NT2/D1 (cell line): ENCODE results near the gene ARHGAP11B.
"Not testable (repeated sequence)": the region's sequence is repeated elsewhere in the genome, so short reads cannot be mapped to it uniquely, and the experiment has no call there.

Experiments
- DNase-seq: peaks from one replicate; pipeline ENCODE4 v3.0.0-alpha.2; 2011; ENCODE audit warnings: low read depth, low spot score
- H3K27me3 ChIP-seq: 2 replicates; pipeline ENCODE4 v1.6.0; 2011; ENCODE audit warnings: mild to moderate bottlenecking; ENCODE audit not compliant: insufficient read length, insufficient read depth
- H3K36me3 ChIP-seq: 2 replicates; pipeline ENCODE4 v1.6.1; 2011; ENCODE audit warnings: mild to moderate bottlenecking, low read length, mixed read lengths; ENCODE audit not compliant: insufficient read depth, insufficient read length
- H3K4me1 ChIP-seq: 2 replicates; pipeline ENCODE4 v1.5.1; 2011; ENCODE audit not compliant: insufficient read depth, insufficient read length
- H3K4me3 ChIP-seq: 2 replicates; pipeline ENCODE4 v1.5.1; 2011; ENCODE audit warnings: low read depth; ENCODE audit not compliant: insufficient read length
- H3K9ac ChIP-seq: 2 replicates; pipeline ENCODE4 v1.6.0; 2011; ENCODE audit warnings: low read depth; ENCODE audit not compliant: insufficient read length
- H3K9me3 ChIP-seq: 2 replicates; pipeline ENCODE4 v1.5.1; 2011; ENCODE audit warnings: mild to moderate bottlenecking, low read length; ENCODE audit not compliant: insufficient read depth
- SUZ12 ChIP-seq: IDR thresholded peaks from 2 replicates; pipeline ENCODE4 v1.6.1; 2011; ENCODE audit not compliant: insufficient read length, insufficient read depth; ENCODE audit errors: extremely low read depth
- YY1 ChIP-seq: IDR thresholded peaks from 2 replicates; pipeline ENCODE4 v1.6.1; 2011; ENCODE audit not compliant: insufficient read length, insufficient read depth
- ZNF274 ChIP-seq: IDR thresholded peaks from 2 replicates; pipeline ENCODE4 v1.6.1; 2011; ENCODE audit warnings: mild to moderate bottlenecking, low read depth, low read length

ARHGAP11B gene

DNA sequence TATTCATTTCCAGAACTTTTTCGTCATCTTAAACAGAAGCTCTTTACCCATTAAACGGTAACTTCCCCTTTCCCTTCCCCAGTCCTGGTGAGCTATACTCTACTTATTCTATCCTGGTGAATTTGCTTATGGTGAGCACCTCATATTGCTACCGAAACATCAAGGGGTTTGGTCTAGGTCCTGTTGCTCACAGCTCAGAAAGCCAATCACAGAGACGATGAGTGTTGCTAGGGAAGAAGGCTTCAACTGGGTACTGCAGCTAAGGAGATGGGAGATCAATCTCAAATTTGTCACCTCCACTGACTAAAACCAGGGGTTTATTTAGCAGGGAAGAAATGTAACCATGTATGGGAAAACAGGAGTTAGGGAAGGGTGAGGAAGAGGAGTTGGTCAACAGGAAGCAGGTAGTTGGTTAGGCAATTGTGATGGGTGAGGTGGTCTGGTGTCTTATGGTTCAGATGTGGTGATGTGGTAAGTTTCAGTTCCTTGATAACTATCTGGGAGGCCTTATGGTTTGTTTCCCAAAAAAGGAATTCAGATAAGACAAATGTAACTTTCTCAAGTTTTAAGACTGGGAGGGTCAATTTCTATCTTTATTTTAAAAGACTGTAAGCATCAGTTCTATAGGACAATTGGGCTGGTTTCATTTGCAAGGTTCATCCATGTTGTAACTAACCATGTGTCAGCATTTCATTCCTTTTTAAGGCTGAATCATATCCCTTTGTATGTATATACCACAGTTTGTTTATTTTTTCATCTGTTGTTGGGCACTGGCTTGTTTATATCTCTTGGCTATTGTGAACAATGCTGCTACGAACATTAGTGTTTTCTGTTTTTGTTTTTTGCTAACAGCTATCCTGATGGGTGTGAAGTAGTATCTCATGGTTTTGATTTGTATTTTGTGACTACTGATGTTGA is 24.3 kb downstream of the ARHGAP11B start:
- Histone ChIP-seq H3K9ac (no peak overlapping the region), H3K4me3 (no peak overlapping the region), H3K9me3 (no peaks in the 10 kb centered on the region), H3K36me3 (peaks cover 37% of the 10 kb centered on the region), H3K27me3 (no peaks in the 10 kb centered on the region), H3K4me1 (no peaks in the 10 kb centered on the region)
- TF ChIP-seq SUZ12 (no peak), YY1 (no peak), ZNF274 (no peak)
- DNase-seq = no peak

GRCh38 chr15:30661154-30661553 is 35.2 kb downstream of the ARHGAP11B start:
- peaks cover 12% of the 10 kb centered on the region for H3K36me3 ChIP-seq
- H3K9me3 ChIP-seq, H3K4me3 ChIP-seq, H3K27me3 ChIP-seq, H3K4me1 ChIP-seq, DNase-seq, H3K9ac ChIP-seq: not testable (repeated sequence)

DNA sequence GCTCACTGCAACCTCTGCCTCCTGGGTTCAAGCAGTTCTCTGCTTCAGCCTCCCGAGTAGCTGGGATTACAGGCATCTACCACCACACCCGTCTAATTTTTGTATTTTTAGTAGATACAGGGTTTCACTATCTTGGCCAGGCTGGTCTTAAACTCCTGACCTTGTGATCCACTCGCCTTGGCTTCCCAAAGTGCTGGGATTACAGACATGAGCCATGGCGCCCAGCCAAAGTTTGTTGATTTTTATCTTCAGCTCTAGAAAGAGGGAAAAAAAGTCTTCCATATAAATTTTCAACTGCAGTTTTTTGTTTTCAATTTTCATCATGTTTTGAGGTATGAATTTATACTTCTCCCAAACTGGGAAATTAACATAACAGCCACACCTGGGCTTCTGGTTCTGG is 43.7 kb downstream of the ARHGAP11B start:
- peaks cover 17% of the 10 kb centered on the region for H3K36me3 ChIP-seq
- H3K27me3 ChIP-seq, H3K4me1 ChIP-seq, H3K9me3 ChIP-seq, H3K9ac ChIP-seq, DNase-seq, H3K4me3 ChIP-seq: not testable (repeated sequence)

DNA sequence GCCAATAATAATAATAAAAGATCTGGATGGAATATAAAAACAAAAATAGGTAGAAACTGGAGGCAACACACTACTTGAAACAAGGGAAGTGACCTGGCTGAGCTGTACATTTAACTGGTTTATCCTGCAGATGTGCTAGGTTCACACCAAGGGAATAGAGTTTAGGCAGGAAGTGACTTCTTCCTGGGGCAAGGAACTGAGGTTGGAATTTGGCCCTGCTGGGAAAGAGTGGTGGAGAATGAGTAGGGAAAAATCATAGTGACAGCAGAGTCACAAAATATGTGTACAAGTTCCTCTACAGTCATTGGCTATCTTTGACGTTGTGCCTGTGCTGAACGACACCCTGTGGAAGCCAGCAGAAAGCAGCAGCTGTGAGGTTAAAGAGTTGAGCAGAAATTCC is 44.1 kb downstream of the ARHGAP11B start:
- Histone ChIP-seq H3K36me3 (peaks cover 17% of the 10 kb centered on the region), H3K27me3 (no peaks in the 10 kb centered on the region), H3K9me3 (no peaks in the 10 kb centered on the region), H3K4me1 (no peaks in the 10 kb centered on the region), H3K4me3 (no peak overlapping the region), H3K9ac (no peak overlapping the region)
- no peak for DNase-seq
- TF ChIP-seq YY1 (no peak), ZNF274 (no peak), SUZ12 (no peak)

- Histone ChIP-seq H3K4me1 (no peaks in the 10 kb centered on the region), H3K27me3 (no peaks in the 10 kb centered on the region), H3K9me3 (no peaks in the 10 kb centered on the region), H3K9ac (no peak overlapping the region), H3K36me3 (peaks cover 17% of the 10 kb centered on the region), H3K4me3 (no peak overlapping the region)
- no peak for TF ChIP-seq SUZ12
- no peak for TF ChIP-seq YY1
- TF ChIP-seq ZNF274 = no peak
- no peak for DNase-seq
These were observed 45.4 kb downstream of the ARHGAP11B start for GRCh38 chr15:30671309-30671708.

- no peaks in the 10 kb centered on the region for H3K4me1 ChIP-seq
- TF ChIP-seq SUZ12 (no peak), ZNF274 (no peak), YY1 (no peak)
- H3K27me3 ChIP-seq = no peaks in the 10 kb centered on the region
- DNase-seq = no peak
- no peak overlapping the region for H3K4me3 ChIP-seq
- H3K36me3 ChIP-seq = peaks cover 12% of the 10 kb centered on the region
- H3K9ac ChIP-seq = no peak overlapping the region
- no peaks in the 10 kb centered on the region for H3K9me3 ChIP-seq
These were observed 49.2 kb downstream of the ARHGAP11B start for GRCh38 chr15:30675126-30675525.

GRCh38 chr15:30675891-30676290 is 50.0 kb downstream of the ARHGAP11B start:
- H3K4me3 ChIP-seq, H3K9me3 ChIP-seq, H3K27me3 ChIP-seq, H3K4me1 ChIP-seq, H3K9ac ChIP-seq, DNase-seq: not testable (repeated sequence)
- H3K36me3 ChIP-seq = peaks cover 12% of the 10 kb centered on the region

- DNase-seq, H3K4me3 ChIP-seq, H3K4me1 ChIP-seq, H3K27me3 ChIP-seq, H3K9me3 ChIP-seq, H3K9ac ChIP-seq, H3K36me3 ChIP-seq: not testable (repeated sequence)
These were observed 55.1 kb downstream of the ARHGAP11B start for GRCh38 chr15:30680997-30681396.

DNA sequence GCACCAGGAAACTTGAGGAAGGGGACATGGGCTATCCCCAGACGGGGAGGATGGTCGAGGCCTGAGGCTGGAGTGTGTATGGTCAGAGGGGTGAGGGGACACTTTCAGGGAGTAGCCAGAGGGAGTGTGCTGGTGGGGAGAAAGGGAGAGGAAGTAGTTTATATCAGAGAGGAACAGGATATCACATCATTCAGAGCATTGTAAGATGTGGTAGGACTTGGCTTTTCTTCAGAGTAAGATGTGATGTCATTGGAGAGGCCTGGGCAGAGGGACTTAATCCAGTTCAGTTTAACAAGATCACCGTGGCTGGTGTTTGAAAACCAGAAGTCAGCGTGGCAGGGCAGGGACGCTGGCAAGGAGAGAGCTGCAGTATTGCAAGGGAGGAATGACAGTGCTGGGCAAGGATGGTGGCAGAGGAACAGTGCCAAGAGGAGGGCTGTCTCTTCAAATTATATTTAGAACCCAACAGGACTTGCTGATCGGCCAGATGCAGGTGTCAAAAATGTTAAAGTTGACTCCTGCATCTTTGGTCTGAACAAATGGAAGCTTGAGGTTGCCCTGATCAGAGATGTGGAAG is 59.9 kb downstream of the ARHGAP11B start:
- not testable (repeated sequence) for H3K4me3 ChIP-seq, H3K36me3 ChIP-seq, H3K9ac ChIP-seq, H3K9me3 ChIP-seq, DNase-seq, H3K4me1 ChIP-seq, H3K27me3 ChIP-seq

- H3K9me3 ChIP-seq, H3K27me3 ChIP-seq, H3K9ac ChIP-seq, H3K4me1 ChIP-seq, H3K36me3 ChIP-seq, DNase-seq, H3K4me3 ChIP-seq: not testable (repeated sequence)
These were observed 60.7 kb downstream of the ARHGAP11B start for GRCh38 chr15:30686651-30687050.
